Stimulated activated naive B cell treated with anti-CD40 and anti-IgM and Interleukin-4, amounts not matched to agents 10 μg/mL and 1 μg/mL and 100 μg/mL, for 72 hours (primary cell): ENCODE measurements around the gene EFCAB10.

Experiments used
- ATAC-seq, 2 donors: fragments of 150-1000 bp; cut with Tn5 transposase; replicated peaks; 2 replicates each; pipeline ENCODE4 v1.10.0; 2021; ENCODE audit warnings: moderate library complexity in 1 of 2
- DNase-seq: peaks from one replicate; pipeline ENCODE4 v3.0.0; 2021
- H3K27ac Mint-ChIP-seq: one replicate; pipeline ENCODE4 v1.8.0; 2022; ENCODE audit warnings: mild to moderate bottlenecking, mixed read lengths
- H3K27me3 Mint-ChIP-seq, 2 donors: one replicate each; pipeline ENCODE4 v1.8.0; 2022; ENCODE audit warnings: mixed read lengths in 2 of 2
- H3K36me3 Mint-ChIP-seq, 2 donors: one replicate each; pipeline ENCODE4 v1.8.0; 2022; ENCODE audit warnings: mixed read lengths in 2 of 2, mild to moderate bottlenecking in 1 of 2
- H3K4me1 Mint-ChIP-seq, 2 donors: one replicate each; pipeline ENCODE4 v1.8.0; 2022; ENCODE audit warnings: mixed read lengths in 2 of 2, mild to moderate bottlenecking in 1 of 2
- H3K4me3 Mint-ChIP-seq, 2 donors: one replicate each; pipeline ENCODE4 v1.8.0; 2022; ENCODE audit warnings: mild to moderate bottlenecking in 2 of 2, mixed read lengths in 2 of 2, moderate library complexity in 1 of 2
- H3K9me3 Mint-ChIP-seq, 2 donors: one replicate each; pipeline ENCODE4 v1.8.0; 2022; ENCODE audit warnings: mixed read lengths in 2 of 2, mild to moderate bottlenecking in 1 of 2

Gene EFCAB10

DNA sequence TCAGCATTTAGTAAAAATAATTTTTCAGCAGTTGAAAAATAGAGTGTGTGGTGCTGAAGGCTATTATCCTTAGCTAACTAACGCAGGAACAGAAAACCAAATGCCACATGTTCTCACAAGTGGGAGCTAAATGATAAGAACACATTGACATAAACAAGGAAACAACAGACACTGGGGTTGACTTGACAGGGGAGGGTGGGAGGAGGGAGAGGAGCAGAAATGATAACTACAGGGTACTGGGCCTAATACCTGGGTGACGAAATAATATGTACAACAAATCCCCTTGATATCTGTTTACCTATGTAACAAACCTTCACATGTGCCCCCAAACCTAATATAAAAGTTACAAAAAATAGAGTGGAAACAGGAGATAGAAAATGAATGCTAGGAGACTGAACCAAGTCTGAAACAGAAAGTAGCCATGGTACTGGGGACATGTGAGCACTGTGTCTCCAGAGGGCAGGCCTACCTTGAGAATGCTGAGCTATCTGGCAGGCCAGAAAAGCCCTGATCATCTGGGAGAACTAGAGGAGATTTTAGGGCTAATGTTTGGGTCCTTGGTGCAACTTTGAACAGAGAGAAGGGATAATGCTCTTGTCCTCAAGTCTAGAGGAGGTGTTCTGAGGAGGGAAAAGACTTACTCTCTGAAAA lies 4.7 kb upstream of the EFCAB10 start:
- no peak overlapping the region for H3K27ac Mint-ChIP-seq
- peaks cover 16 to 17% of the 10 kb centered on the region in 2 donors for H3K27me3 Mint-ChIP-seq
- H3K36me3 Mint-ChIP-seq = peaks cover 10 to 13% of the 10 kb centered on the region in 2 donors
- no peak for ATAC-seq
- H3K4me1 Mint-ChIP-seq = peaks cover 19 to 23% of the 10 kb centered on the region in 2 donors
- H3K9me3 Mint-ChIP-seq = peaks cover 9 to 11% of the 10 kb centered on the region in 2 donors
- DNase-seq = no peak
- no peak overlapping the region for H3K4me3 Mint-ChIP-seq

DNA sequence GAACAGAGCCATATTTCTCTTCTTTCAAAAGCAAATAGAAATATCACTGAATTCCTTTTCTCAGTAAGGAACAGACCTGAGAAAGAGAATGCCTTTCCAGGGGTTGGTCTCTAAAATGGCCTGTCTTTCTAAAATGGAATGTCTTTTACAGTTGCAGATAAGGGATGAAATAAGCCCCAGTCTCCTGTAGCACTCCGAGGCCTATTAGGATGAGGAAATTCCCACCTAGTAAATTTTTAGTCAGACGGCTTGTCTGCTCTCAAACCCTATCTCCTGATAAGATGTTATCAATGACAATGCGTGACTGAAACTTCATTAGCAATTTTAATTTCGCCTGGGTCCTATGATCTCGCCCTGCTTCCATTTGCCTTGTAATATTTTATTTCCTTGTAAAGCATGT lies 2.9 kb upstream of the EFCAB10 start:
- H3K9me3 Mint-ChIP-seq = peaks cover 9 to 11% of the 10 kb centered on the region in 2 donors

DNA sequence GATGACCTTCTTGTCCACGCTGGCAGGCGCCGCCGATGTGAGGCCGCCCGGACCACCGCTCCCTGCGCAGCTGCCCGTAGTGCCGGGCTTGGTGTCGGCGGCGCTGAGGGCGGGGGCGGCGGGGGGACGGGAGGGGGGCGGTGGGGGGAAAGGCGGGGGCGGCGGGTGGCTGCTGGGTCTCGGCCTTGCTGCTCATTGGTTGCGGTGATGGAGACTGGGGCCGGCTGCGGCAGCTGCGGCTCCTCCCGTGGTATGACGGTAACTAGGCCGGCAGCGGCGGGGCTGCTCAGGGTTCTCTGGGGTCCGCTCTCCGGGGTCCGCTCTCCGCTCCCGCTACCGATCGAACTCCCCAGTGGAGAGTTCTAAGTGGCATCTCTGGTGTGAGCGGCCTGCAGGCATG lies 1.8 kb upstream of the EFCAB10 start:
- no peak overlapping the region for H3K27ac Mint-ChIP-seq
- no peak overlapping the region for H3K4me3 Mint-ChIP-seq
- no peak for DNase-seq
- peaks cover 20 to 21% of the 10 kb centered on the region in 2 donors for H3K27me3 Mint-ChIP-seq
- peaks cover 13 to 15% of the 10 kb centered on the region in 2 donors for H3K4me1 Mint-ChIP-seq
- H3K36me3 Mint-ChIP-seq = peaks cover 10 to 17% of the 10 kb centered on the region in 2 donors
- peaks cover 9 to 11% of the 10 kb centered on the region in 2 donors for H3K9me3 Mint-ChIP-seq
- no peak for ATAC-seq

More for the DNA sequence above, 2.9 kb upstream of the EFCAB10 start:
- DNase-seq = no peak
- no peak for ATAC-seq
- H3K4me3 Mint-ChIP-seq = no peak overlapping the region
- H3K27ac Mint-ChIP-seq = no peak overlapping the region
- H3K4me1 Mint-ChIP-seq = peaks cover 18 to 22% of the 10 kb centered on the region in 2 donors
- peaks cover 20 to 21% of the 10 kb centered on the region in 2 donors for H3K27me3 Mint-ChIP-seq
- peaks cover 10 to 17% of the 10 kb centered on the region in 2 donors for H3K36me3 Mint-ChIP-seq

DNA sequence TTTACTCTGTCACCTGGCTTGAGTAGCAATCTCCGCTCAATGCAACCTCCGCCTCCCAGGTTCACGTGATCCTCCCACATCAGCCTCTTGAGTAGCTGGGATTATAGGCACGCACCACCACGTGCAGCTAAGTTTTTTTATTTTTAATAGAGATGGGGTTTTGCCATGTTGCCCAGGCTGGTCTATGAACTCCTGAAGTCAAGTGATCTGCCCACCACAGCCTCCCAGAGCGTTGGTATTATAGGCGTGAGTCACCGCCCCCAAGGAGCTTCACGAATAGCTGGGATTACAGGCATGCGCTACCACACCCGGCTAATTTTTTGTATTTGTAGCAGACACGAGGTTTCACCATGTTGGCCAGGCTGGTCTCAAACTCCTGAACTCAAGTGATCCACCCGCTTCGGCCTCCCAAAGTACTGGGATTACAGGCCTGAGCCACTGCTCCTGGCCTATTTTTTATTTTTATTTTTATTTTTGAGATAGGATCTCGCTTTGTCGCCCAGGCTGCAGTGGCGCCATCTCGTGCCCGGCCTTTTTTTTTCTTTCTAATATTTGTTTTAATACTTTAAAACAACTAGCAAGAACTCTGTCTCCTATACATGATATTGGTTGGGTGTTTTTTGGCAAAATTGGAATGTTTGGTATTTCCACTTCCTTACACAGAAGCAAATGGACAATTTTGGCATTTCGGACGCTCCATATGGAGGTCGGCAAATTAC lies 1.1 kb downstream of the EFCAB10 start:
- Mint-ChIP-seq H3K9me3 (peaks cover 9 to 11% of the 10 kb centered on the region in 2 donors), H3K4me1 (peaks cover 8 to 9% of the 10 kb centered on the region in 2 donors), H3K4me3 (no peak overlapping the region), H3K27ac (no peak overlapping the region), H3K27me3 (peaks cover 20 to 21% of the 10 kb centered on the region in 2 donors), H3K36me3 (peaks cover 15 to 17% of the 10 kb centered on the region in 2 donors)
- ATAC-seq = no peak
- no peak for DNase-seq

DNA sequence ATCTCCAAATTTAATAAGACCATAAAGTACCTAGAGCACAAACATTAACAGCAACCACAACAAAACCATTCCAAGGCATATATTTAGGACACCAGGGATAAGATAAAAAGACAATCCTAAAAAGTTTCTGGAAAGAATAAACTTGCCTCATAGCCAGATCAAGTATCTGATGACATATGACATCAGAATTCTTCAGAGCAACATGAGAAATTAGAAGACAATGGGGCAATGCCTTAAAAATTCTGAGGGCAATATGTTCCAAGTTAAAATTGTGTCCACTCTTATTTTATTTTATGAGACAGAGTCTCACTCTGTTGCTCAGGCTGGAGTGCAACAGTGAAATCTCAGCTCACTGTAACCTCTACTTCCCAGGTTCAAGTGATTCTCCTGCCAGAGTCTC lies 2.8 kb downstream of the EFCAB10 start:
- peaks cover 20 to 21% of the 10 kb centered on the region in 2 donors for H3K27me3 Mint-ChIP-seq
- H3K27ac Mint-ChIP-seq = no peak overlapping the region
- DNase-seq (no peak), ATAC-seq (no peak)
- H3K4me3 Mint-ChIP-seq = no peak overlapping the region
- H3K4me1 Mint-ChIP-seq = peaks cover 8 to 9% of the 10 kb centered on the region in 2 donors
- H3K9me3 Mint-ChIP-seq = peaks cover 2 to 7% of the 10 kb centered on the region in 2 donors
- H3K36me3 Mint-ChIP-seq = peaks cover 13% of the 10 kb centered on the region in 2 donors

DNA sequence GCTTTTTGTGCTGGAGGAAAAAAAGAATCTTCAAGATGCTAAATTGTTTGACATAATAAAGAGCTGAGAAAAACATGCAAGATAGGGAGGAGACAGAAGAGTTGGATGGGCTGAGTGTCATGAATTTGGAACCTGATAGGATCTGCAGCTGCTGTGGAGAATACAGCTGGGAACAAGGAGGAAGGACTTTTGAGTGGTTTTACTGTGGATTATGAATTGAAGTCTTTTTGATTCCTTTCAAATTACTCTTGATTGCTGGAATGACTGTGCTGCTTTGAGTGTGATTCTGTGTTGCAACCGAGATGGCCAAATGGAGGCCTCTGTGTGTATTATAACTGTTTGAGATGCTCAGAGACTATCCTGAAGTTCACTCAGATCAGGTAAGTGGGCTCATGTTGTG lies 4.0 kb downstream of the EFCAB10 start:
- peaks cover 0 to under 1% of the 10 kb centered on the region in 2 donors for H3K9me3 Mint-ChIP-seq
- peaks cover 13% of the 10 kb centered on the region in 2 donors for H3K27me3 Mint-ChIP-seq
- no peak overlapping the region for H3K27ac Mint-ChIP-seq
- H3K36me3 Mint-ChIP-seq = peaks cover 8% of the 10 kb centered on the region in 2 donors
- ATAC-seq = no peak
- no peak for DNase-seq
- H3K4me1 Mint-ChIP-seq = peaks cover 8 to 9% of the 10 kb centered on the region in 2 donors
- no peak overlapping the region for H3K4me3 Mint-ChIP-seq

DNA sequence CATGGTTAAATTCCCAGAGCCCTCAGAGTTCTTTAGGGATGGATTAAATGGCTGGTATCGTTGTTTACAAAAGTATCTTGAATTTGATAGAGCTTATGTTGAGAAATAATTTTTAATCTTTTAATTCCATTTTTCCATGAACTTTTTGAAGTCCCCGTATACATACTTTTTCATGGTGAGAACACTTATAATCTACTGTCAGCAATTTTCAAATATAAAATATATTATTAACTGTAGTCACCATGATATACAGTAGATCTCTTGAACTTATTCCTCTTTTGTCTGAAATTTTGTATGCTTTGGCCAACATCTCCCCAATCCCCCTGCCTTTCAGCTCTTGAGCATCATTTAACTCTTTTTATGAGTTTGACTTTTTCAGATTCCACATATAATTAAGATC lies 9.4 kb downstream of the EFCAB10 start:
- H3K27me3 Mint-ChIP-seq = no peaks in the 10 kb centered on the region
- DNase-seq (no peak), ATAC-seq (no peak)
- H3K4me3 Mint-ChIP-seq = no peak overlapping the region
- peaks cover 20 to 24% of the 10 kb centered on the region in 2 donors for H3K36me3 Mint-ChIP-seq
- peaks cover 0 to 1% of the 10 kb centered on the region in 2 donors for H3K9me3 Mint-ChIP-seq
- no peaks in the 10 kb centered on the region for H3K4me1 Mint-ChIP-seq
- no peak overlapping the region for H3K27ac Mint-ChIP-seq

DNA sequence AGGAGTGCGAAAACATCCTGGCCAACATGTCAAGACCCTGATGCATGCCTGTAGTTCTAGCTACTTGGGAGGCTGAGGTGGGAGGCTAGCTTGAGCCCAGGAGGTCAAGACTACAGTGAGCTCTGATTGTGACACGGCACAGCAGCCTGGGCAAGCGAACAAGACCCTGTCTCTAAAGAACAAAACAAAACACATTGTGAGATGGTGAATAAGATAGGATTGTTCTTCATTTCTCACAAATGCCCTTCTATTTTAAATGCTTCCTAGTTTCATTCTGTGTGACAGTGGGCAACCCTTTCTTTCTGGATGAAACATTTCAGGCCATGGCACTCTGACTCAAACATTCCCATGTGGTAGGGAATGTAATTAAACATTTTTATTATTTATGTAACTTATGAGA lies 13.5 kb downstream of the EFCAB10 start:
- Mint-ChIP-seq H3K36me3 (peaks cover 22 to 30% of the 10 kb centered on the region in 2 donors), H3K4me1 (no peaks in the 10 kb centered on the region), H3K27ac (no peak overlapping the region), H3K27me3 (no peaks in the 10 kb centered on the region), H3K4me3 (no peak overlapping the region), H3K9me3 (peaks cover 0 to 1% of the 10 kb centered on the region in 2 donors)
- no peak for ATAC-seq
- no peak for DNase-seq

DNA sequence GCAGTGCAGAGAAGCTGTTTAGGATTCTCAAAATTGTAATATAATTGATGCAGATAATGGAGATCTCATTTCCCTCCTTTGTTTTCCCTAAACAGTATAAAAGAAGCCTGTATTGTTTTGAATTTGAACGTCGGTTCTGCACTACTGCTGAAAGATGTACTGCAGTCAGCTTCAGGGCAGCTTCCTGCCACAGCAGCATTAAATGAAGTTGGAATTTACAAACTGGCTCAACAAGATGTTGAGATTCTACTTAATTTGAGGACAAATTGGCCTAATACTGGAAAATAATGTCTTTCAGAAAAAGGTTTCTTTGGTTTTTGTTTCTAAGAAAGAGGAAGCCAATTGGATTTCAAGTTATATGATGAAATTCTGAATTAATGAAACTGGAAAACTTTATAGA lies 14.3 kb downstream of the EFCAB10 start:
- no peak for ATAC-seq
- Mint-ChIP-seq H3K36me3 (peaks cover 23 to 34% of the 10 kb centered on the region in 2 donors), H3K27me3 (no peaks in the 10 kb centered on the region), H3K27ac (no peak overlapping the region), H3K4me3 (no peak overlapping the region), H3K4me1 (no peaks in the 10 kb centered on the region), H3K9me3 (peaks cover 0 to 1% of the 10 kb centered on the region in 2 donors)
- no peak for DNase-seq

DNA sequence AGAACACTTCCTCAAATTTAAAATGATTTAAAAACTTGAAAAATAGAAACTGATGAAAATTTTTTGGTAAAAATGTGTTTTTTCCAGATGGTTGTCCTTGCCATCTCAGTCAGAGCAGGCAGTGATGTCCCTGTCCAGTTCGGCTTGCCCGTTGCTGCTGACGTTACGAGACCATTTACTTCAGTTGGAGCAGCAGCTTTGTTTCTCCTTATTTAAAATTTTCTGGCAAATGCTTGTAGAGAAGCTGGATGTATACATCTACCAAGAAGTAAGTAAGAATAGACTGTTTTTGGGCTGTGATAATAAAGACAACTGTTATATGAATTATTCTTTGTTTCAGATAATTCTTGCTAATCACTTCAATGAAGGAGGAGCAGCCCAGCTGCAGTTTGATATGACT lies 16.1 kb downstream of the EFCAB10 start:
- Mint-ChIP-seq H3K36me3 (peaks cover 24 to 37% of the 10 kb centered on the region in 2 donors), H3K4me1 (no peaks in the 10 kb centered on the region), H3K27me3 (no peaks in the 10 kb centered on the region), H3K4me3 (no peak overlapping the region), H3K9me3 (peaks cover 0 to 1% of the 10 kb centered on the region in 2 donors), H3K27ac (no peak overlapping the region)
- ATAC-seq (no peak), DNase-seq (no peak)

DNA sequence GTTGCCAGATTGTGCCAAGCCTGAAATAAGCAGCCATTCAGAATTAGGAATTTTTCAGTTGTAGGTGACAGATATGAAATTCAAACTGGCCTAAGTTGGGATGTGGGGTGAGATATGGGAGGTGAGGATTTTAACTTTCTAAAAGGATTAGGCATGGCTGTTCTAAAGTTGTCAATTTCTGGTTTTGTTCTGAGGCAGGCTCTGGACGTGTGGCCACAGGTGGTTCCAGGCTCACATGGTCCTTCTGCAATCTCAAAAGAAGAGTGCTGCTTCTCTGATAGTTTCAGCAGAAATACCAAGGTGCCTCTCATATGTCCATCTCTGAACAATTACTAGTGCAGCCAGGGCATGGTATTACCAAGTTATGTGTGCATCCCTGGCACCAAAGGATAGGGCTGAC lies 21.4 kb downstream of the EFCAB10 start:
- H3K36me3 Mint-ChIP-seq = peaks cover 13 to 30% of the 10 kb centered on the region in 2 donors

DNA sequence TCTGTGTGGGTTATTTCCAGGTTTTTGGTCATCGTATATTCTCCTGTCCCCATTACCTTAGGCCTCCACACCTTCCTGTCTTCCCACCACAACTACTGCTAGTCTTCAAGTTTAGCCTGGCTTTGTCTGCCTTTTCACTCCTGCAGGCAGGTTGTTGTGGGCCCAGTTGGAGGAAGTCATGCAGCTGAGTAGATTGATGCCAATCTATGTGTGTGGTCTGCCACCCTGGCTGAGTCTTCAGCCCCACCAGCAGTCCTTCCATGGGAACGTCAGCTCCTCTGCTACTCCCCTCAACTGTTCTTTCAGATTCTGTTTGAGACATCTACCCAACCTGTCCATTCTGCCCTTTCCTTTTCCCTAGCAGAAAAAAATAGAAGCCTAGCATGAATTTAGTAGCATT lies 43.0 kb downstream of the EFCAB10 start:
- no peak overlapping the region for H3K27ac Mint-ChIP-seq
- no peak for ATAC-seq
- H3K9me3 Mint-ChIP-seq = no peaks in the 10 kb centered on the region
- no peak for DNase-seq
- H3K27me3 Mint-ChIP-seq = no peaks in the 10 kb centered on the region
- peaks cover 22% of the 10 kb centered on the region in 2 donors for H3K36me3 Mint-ChIP-seq
- H3K4me3 Mint-ChIP-seq = no peak overlapping the region
- H3K4me1 Mint-ChIP-seq = peaks cover 5 to 21% of the 10 kb centered on the region in 2 donors

More for the DNA sequence above, 21.4 kb downstream of the EFCAB10 start:
- Mint-ChIP-seq H3K9me3 (no peaks in the 10 kb centered on the region), H3K27me3 (no peaks in the 10 kb centered on the region), H3K4me1 (no peaks in the 10 kb centered on the region), H3K27ac (peak overlapping the region; percentile 52), H3K4me3 (no peak overlapping the region)
- DNase-seq = no peak
- no peak for ATAC-seq

DNA sequence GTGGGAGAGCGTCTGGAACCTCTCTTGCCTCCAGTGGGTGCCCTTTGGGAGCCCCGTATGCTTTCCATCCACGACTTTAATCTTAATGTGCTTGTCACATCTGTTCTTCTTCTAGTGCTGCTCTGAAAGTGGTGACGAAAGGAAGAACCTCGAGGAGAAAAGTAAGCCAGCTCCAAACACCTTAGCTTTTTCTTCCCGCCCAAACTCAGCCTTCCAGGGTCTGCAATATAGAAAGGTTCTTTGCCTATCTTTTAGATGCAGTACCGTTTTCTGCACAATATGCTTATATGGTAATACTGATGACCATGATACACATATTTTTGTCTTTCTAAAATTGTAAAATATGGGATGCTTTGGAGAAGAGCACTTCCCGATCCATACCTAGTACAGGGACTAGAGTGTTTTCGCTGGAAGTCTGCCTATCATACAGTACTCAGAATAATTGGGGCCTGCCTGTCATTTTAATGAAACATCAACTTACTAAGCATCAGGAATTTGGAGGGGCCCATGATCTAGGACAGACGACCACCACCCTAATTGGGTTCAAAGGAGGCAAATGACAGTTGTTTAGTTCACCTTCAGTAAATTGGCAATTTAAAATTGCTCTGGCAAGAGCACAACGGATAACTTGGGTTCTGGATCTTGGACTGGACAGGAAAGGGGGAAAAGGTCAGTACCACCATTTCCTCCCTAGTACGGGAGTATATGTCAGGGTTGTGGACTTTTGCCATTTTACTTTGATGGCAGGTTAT lies 48.4 kb downstream of the EFCAB10 start:
- Mint-ChIP-seq H3K9me3 (no peaks in the 10 kb centered on the region), H3K4me3 (peak overlapping the region; percentile 87 to 88), H3K4me1 (peaks cover 13 to 32% of the 10 kb centered on the region in 2 donors), H3K27ac (peak overlapping the region; percentile 97), H3K36me3 (peaks cover 2 to 4% of the 10 kb centered on the region in 2 donors), H3K27me3 (no peaks in the 10 kb centered on the region)
- no peak for DNase-seq
- ATAC-seq = no peak
